Stimulated activated naive CD8-positive, alpha-beta T cell treated with anti-CD3 and anti-CD28 coated beads, Interleukin-15, amount 100 ng/mL, for 72 hours (primary cell): ENCODE measurements around the gene EPN3.

ENCODE experiments used
- ATAC-seq: fragments of 150-1000 bp; cut with Tn5 transposase; 2 replicates; pipeline ENCODE4 v1.10.0; 2021; ENCODE audit warnings: mild to moderate bottlenecking, moderate library complexity
- DNase-seq, 2 donors: peaks; one replicate each; pipeline ENCODE4 v3.0.0; 2021 to 2022
- H3K27ac Mint-ChIP-seq, 2 donors: one replicate each; pipeline ENCODE4 v1.8.0; 2022; ENCODE audit warnings: mild to moderate bottlenecking in 2 of 2, mixed read lengths in 2 of 2, moderate library complexity in 2 of 2
- H3K27me3 Mint-ChIP-seq: one replicate; pipeline ENCODE4 v1.8.0; 2022; ENCODE audit warnings: mixed read lengths
- H3K4me1 Mint-ChIP-seq: one replicate; pipeline ENCODE4 v1.8.0; 2022; ENCODE audit warnings: mild to moderate bottlenecking, mixed read lengths
- H3K4me3 Mint-ChIP-seq, 2 donors: one replicate each; pipeline ENCODE4 v1.8.0; 2022; ENCODE audit warnings: mild to moderate bottlenecking in 2 of 2, mixed read lengths in 2 of 2, moderate library complexity in 1 of 2
- H3K9me3 Mint-ChIP-seq, 2 donors: one replicate each; pipeline ENCODE4 v1.8.0; 2022; ENCODE audit warnings: mixed read lengths in 2 of 2

EPN3 gene

DNA sequence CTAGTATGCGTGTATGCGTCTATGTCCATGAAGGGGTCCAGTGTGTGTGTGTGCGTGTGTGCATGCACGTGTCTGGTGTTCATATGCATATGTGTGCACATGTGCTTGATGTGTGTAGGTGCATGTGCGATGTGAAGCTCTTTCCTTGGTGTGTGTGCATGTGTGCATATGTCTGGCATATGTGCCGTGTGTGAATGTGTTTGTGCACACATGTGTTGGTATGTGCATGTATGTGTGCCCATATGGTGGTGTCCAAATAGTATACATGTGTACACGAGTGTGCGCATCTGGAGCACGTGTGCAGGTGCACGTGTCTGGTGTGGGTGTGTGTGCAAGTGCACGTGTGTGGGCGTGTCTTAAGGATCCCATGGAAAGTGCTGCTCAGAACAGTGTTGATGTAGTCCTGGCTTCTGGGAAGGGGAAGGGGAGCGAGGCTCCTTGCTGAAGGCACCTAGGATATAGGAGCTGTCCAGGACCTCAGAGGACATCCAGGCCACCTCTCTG lies 45.0 kb downstream of the EPN3 start:
- H3K27ac Mint-ChIP-seq, result no peak overlapping the region
- ATAC-seq, result no peak
- no peaks in the 10 kb centered on the region for H3K4me1 Mint-ChIP-seq
- H3K4me3 Mint-ChIP-seq, result no peak overlapping the region
- peaks cover 16% of the 10 kb centered on the region for H3K27me3 Mint-ChIP-seq
- H3K9me3 Mint-ChIP-seq, result no peaks in the 10 kb centered on the region
- DNase-seq, result no peak

DNA sequence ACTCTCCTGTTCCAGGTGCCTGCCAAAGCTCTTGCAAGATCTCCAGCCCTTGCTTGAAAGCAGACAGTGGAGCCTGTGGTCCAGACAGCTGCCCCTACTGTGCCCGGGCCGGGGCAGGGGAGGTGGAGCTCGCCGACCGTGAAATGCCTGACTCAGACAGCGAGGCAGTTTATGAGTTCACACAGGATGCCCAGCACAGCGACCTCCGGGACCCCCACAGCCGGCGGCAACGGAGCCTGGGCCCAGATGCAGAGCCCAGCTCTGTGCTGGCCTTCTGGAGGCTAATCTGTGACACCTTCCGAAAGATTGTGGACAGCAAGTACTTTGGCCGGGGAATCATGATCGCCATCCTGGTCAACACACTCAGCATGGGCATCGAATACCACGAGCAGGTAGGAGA lies 45.6 kb downstream of the EPN3 start:
- H3K4me1 Mint-ChIP-seq, result no peaks in the 10 kb centered on the region
- no peak overlapping the region for H3K27ac Mint-ChIP-seq
- peaks cover 21% of the 10 kb centered on the region for H3K27me3 Mint-ChIP-seq
- no peak for DNase-seq
- no peaks in the 10 kb centered on the region for H3K9me3 Mint-ChIP-seq
- no peak overlapping the region for H3K4me3 Mint-ChIP-seq
- ATAC-seq, result no peak

DNA sequence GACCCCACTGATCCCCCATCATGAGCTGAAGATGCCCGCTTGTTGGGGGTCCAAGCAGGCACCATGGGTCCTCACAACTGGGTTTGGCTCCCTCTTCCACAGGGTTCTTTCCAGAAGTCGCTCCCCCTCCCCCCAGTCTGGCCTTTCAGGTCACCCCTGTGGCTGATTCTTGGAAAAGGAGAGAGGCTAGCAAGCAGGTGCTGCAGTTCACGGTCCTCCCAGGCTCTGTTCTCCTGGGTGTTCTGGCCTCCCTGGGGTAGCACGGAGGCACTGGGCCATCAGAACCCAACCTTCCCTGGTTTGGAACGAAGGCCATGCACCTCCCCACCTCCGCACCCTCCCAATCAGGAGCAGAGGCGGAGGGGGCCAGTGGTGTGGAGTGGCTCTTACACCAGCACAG lies 46.9 kb downstream of the EPN3 start:
- peaks cover 30% of the 10 kb centered on the region for H3K27me3 Mint-ChIP-seq
- H3K27ac Mint-ChIP-seq, result no peak overlapping the region
- no peaks in the 10 kb centered on the region for H3K4me1 Mint-ChIP-seq
- ATAC-seq (no peak), DNase-seq (no peak)
- no peak overlapping the region for H3K4me3 Mint-ChIP-seq
- H3K9me3 Mint-ChIP-seq, result no peaks in the 10 kb centered on the region

DNA sequence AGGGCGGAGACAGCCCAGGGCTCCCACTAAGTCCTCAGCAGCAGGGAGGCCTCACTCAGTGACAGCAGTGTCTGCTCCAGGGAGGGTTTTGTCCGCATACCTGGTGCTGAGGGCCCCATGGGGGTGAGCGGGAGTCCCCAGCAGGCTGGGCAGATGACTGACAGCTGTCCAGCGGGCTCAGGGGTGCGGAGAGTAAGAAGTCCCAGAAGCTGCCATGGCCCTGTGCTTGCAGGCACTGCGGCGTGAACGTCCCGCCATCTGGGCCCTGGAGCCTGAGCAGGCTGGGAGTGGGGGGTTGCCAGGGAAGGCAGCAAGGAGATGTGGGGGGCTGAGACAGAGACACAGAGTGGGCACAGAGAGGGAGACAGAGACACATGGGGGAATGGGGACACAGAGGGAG lies 48.1 kb downstream of the EPN3 start:
- Mint-ChIP-seq H3K27me3 (peaks cover 30% of the 10 kb centered on the region), H3K9me3 (no peaks in the 10 kb centered on the region)

DNA sequence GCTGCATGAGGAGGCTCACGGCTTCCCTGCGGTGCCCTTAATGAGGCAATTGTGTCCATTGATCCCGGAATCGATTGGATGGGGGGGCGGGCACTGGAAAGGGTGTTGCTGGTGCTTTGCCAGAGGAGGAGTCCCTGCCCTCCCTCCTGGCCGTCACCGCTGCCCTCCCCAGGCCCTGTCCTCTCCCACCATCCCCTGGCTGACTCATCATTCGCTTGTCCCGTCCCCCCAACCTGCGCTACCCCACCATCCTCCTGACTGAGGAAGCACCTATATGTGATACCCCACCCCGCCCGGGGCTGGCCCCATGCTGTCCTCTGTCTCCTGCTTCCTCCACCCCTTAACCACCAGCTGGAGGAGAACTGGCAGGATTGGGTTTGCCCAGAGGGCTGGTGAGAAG lies 48.8 kb downstream of the EPN3 start:
- H3K9me3 Mint-ChIP-seq, result no peaks in the 10 kb centered on the region
- H3K27me3 Mint-ChIP-seq, result peaks cover 30% of the 10 kb centered on the region
- H3K4me1 Mint-ChIP-seq, result no peaks in the 10 kb centered on the region
- no peak overlapping the region for H3K4me3 Mint-ChIP-seq
- no peak for DNase-seq
- no peak overlapping the region for H3K27ac Mint-ChIP-seq
- ATAC-seq, result peak; percentile 24

More for the DNA sequence above, 48.1 kb downstream of the EPN3 start:
- H3K27ac Mint-ChIP-seq, result no peak overlapping the region
- no peak for DNase-seq
- H3K4me3 Mint-ChIP-seq, result no peak overlapping the region
- ATAC-seq, result no peak
- no peaks in the 10 kb centered on the region for H3K4me1 Mint-ChIP-seq

DNA sequence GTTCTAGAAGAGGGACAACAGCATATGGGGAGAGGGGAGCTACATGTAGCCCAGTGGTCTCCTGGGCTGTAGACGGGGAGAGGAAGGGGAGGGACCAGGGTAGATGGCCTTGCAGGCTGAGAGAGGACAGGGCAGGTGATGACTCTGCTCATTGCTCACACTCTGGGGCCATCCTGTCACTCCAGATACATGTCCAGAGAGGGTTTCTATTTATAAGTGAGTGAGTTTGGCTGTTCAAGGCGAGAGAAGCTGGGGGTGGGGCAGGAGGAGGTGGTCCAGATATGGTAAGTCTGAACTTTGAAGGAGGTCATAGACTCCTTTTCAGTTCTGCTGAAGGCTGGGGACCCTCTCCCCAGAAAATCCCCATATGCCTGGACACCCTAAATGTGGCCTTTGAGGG lies 50.2 kb downstream of the EPN3 start:
- H3K27me3 Mint-ChIP-seq, result peaks cover 30% of the 10 kb centered on the region
- no peaks in the 10 kb centered on the region for H3K9me3 Mint-ChIP-seq
- no peak overlapping the region for H3K4me3 Mint-ChIP-seq
- no peak for ATAC-seq
- no peak overlapping the region for H3K27ac Mint-ChIP-seq
- no peaks in the 10 kb centered on the region for H3K4me1 Mint-ChIP-seq
- no peak for DNase-seq

DNA sequence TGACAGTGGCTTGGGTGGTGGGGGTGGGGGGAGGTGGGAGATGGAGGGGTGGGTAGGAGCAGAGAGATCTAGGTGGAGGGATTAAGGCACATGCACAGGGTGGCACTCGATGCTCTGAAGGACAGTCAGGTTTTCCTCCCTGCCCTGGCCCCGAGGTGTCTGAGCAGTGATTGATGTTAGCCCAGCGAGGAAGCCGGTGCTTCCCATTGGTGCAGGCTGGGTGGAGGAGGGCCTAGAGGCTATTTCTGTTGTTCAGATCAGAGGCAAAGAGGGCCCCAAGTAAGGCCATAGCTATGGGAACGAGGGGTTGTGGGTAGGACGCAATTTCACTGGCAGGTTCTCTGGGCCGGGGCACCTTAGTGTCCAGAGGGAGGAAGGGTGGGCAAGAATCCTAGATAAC lies 51.1 kb downstream of the EPN3 start:
- H3K9me3 Mint-ChIP-seq, result no peaks in the 10 kb centered on the region
- ATAC-seq (no peak), DNase-seq (no peak)
- H3K4me3 Mint-ChIP-seq, result no peak overlapping the region
- H3K27ac Mint-ChIP-seq, result peak overlapping the region in 1 of 2 donors; percentile 23
- H3K27me3 Mint-ChIP-seq, result peaks cover 30% of the 10 kb centered on the region
- no peaks in the 10 kb centered on the region for H3K4me1 Mint-ChIP-seq

DNA sequence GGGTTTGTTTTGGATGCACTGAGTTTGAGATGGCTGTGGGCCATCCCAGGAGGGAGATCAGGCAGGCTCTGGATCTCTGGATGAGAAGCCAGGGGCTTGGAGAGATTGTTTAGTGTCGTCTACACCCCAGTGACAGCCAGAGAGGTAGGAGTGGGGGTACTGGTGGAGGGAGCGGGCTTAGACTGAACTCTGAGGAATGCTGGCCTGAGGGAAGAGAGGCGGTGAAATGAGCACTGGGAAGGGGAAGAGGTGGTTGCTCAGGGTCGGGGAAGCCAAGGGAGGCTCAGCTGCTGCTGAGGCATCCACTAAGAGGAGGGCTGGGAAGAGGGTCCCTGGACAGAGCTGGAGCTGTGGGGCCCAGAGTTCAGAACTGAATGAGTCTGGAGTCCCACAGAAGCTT lies 51.6 kb downstream of the EPN3 start:
- Mint-ChIP-seq H3K27ac (peak overlapping the region in 1 of 2 donors; percentile 22), H3K27me3 (peaks cover 30% of the 10 kb centered on the region), H3K4me1 (no peaks in the 10 kb centered on the region), H3K4me3 (no peak overlapping the region), H3K9me3 (no peaks in the 10 kb centered on the region)
- ATAC-seq (no peak), DNase-seq (no peak)

DNA sequence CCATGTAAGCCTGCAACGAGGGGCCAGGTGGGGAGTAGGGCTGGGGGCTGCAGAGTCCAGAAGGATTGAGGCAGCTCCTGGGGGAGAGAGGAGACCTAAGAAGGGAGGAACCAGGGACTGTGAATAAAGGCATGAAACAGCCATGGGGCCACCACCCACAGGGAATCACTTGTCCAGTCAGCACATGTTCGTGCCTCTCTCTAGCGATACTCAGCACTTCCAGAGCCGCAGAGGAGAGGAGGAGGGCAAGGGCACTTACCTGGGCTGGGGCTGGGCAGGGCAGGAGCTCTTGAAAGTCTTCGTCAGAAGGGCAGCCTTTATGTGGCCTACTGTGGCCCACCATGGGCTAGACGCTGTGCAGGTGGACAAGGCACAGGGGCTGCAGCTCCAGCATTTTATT lies 52.2 kb downstream of the EPN3 start:
- Mint-ChIP-seq H3K4me1 (no peaks in the 10 kb centered on the region), H3K27ac (no peak overlapping the region), H3K9me3 (no peaks in the 10 kb centered on the region), H3K27me3 (peaks cover 30% of the 10 kb centered on the region), H3K4me3 (no peak overlapping the region)
- no peak for DNase-seq
- no peak for ATAC-seq

DNA sequence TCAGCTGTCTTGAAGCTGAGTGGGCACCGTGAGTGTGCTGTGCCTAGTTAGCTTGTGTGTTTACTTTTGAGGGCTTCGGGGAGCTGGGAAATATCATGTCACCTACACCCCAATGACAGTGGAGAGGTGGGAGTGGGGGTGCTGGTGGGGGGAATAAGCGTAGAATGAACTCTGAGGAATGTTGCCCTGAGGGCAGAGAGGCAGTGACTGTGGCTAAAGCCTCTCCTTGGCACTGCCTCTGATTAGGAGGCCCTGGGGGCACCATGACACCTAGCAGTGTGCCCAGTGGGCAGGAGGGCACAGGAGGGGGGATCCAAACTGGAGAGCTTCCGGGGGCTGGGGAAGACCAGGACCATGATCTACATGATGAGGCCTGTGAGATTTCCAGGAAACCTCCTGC lies 52.8 kb downstream of the EPN3 start:
- Mint-ChIP-seq H3K4me3 (no peak overlapping the region), H3K27me3 (peaks cover 27% of the 10 kb centered on the region), H3K4me1 (no peaks in the 10 kb centered on the region)

DNA sequence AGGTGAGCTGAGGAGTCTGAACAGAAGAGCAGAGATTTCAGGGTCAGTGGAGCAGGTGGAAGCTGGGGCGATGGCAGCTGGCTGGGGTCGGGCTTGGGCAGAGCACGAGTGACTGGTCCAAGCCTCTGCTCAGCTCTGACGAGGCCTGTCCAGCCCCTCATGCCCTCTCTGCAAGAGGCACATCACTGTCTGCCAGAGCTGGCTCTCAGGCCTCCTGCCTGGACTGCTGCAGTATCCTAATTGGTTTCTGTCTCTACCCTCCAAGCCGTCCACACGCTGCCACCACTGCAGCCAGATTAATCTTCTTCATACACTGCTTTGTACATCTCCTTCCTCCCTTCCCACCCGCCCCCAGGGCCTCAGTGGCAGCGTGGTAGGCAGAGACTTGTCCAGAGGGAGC lies 53.4 kb downstream of the EPN3 start:
- Mint-ChIP-seq H3K4me1 (no peaks in the 10 kb centered on the region), H3K27ac (peak overlapping the region in 1 of 2 donors; percentile 21), H3K27me3 (peaks cover 22% of the 10 kb centered on the region), H3K9me3 (no peaks in the 10 kb centered on the region), H3K4me3 (no peak overlapping the region)
- no peak for ATAC-seq
- DNase-seq, result no peak

More for the DNA sequence above, 52.8 kb downstream of the EPN3 start:
- Mint-ChIP-seq H3K27ac (peak overlapping the region in 1 of 2 donors; percentile 21), H3K9me3 (no peaks in the 10 kb centered on the region)
- DNase-seq (no peak), ATAC-seq (no peak)

DNA sequence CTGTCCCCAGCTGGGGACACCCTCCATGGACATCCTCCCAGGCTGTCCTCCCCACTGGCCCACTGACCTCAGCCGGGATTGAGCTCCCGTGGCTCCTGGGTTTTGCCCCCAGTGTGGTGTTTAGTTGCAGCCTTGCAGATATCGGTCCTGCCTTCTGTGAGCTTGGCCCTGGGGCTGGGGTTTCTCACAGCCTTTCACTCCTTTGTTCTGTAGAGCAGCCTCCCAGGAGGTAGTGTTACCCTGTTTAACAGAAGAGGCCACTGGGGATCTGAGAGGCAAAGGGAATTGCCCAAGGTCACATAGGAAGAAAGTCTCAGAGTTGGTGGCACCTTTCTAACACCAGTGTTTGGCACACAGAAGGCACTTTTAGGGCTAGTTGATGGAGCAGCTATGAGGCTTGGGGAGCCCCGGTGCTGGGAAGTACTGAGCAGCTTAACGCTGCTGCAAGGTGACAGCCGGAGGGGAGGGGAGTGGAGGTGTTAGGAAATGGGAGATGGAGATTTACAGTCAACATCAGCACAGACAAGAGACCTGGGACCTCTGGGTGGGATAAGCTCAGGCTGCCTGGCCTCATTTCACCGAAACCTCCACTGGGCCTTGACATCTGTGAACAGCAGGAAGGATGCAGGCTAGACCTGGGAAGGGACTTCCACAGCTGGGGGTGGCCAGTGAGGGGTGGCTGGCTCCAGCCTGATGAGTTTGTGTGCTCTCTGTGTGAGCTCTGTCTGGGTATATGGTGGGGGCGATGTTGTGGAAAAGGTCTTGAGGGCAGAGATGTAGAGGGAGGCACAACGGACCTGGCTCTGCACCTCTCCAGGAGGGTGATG lies 54.1 kb downstream of the EPN3 start:
- Mint-ChIP-seq H3K27me3 (peaks cover 22% of the 10 kb centered on the region), H3K27ac (peak overlapping the region in 1 of 2 donors; percentile 74), H3K4me1 (no peaks in the 10 kb centered on the region), H3K9me3 (no peaks in the 10 kb centered on the region), H3K4me3 (no peak overlapping the region)
- ATAC-seq (no peak), DNase-seq (no peak)

DNA sequence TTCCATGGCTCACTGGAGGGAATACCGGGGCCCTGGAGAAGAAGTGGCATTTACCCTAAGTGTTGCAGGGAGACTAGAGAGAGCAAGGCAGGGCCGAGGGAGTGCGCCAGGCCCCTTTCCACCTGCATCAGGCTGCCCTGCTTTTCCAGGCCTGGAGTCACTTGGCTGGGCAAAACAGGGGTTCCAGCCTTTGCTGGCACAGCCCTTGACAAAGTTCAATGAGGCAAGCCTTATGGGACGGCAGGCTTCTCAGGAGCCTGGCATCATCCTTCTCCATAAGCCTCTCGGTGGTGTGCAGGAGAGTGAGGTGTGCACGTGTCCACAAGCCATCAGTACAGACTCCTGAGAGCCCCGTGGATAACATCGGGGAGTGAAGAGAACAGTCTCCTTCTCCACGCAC lies 55.0 kb downstream of the EPN3 start:
- DNase-seq, result no peak
- Mint-ChIP-seq H3K27ac (no peak overlapping the region), H3K27me3 (peaks cover 13% of the 10 kb centered on the region), H3K4me1 (no peaks in the 10 kb centered on the region), H3K4me3 (no peak overlapping the region), H3K9me3 (no peaks in the 10 kb centered on the region)
- ATAC-seq, result no peak

DNA sequence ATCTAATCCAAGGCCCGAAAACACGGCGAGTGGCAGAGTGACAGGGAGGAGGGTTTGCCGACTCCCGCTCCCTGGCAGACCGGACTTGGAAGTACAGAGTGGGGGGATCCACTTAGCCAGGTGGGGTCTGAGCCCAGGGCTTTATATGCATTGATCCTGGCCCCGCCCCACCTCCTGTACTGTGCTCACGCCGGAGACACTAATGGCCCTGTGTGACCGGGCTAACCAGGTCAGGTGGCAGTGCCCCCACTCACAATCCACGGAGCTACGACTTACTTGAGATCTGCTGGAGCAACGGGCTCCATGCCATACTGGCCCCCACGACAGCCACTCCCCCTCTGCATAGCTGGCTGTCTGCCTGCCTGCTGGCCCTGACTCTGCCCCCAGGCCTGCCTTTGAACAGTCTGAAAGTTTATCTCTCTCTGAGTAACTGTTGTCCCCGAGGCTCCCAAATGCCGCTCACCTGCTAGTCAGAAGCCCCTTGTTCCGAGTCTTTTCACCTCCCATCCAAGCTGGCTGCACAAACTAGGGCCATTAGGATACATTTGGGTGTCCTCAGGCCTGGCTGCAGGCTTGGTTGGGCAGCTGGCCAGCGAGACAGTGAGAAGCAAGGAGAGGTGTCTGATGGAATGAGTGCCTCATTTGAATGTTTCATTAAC lies 56.0 kb downstream of the EPN3 start:
- no peaks in the 10 kb centered on the region for H3K9me3 Mint-ChIP-seq
- DNase-seq, result no peak
- H3K27ac Mint-ChIP-seq, result no peak overlapping the region
- H3K4me1 Mint-ChIP-seq, result no peaks in the 10 kb centered on the region
- no peak for ATAC-seq
- H3K27me3 Mint-ChIP-seq, result peaks cover 8% of the 10 kb centered on the region
- H3K4me3 Mint-ChIP-seq, result no peak overlapping the region

DNA sequence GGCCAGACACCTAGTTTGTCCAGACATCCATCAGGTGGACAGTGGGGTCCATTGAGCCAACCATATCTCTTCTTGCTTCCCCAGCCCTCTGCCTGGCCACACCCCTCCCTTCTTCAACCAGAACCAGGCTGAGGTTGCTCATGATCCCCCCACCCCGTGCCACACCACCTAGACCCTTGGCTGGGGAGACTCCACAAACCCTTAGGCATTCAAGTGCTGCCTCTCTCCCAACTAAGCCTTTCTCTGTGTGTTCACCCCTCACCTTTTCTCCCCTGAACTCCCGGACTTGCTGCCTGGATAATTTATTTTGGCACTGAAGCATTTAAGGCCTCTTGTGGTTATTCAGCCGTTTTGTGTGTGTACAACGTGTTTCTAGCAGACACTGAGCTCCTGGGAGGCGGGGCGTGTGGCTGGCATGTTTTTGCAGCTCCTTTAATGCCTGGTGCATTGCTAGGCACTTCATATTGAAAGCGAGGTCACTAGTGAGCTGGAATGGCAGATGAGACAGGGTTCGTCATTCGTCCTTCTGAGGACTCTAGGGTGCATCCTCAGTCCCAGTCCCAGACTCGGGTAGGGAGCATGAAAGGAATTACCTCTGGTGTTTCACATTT lies 56.7 kb downstream of the EPN3 start:
- ATAC-seq (no peak), DNase-seq (no peak)
- Mint-ChIP-seq H3K4me1 (no peaks in the 10 kb centered on the region), H3K4me3 (no peak overlapping the region), H3K9me3 (no peaks in the 10 kb centered on the region), H3K27ac (no peak overlapping the region), H3K27me3 (peaks cover 1% of the 10 kb centered on the region)
